H1 (cell line): ENCODE measurements around the gene TMEM51. TPM values are rescaled to one million over a fixed set of nuclear protein-coding genes. Genes with fewer than 3 reads are reported as not detected.

Experiments used
- CTCF ChIA-PET: fragments of 300-600 bp; sonication (Branson Sonifier 250); formaldehyde crosslinking; loops from one replicate; lab custom pipeline; 2021; ENCODE audit not compliant: partially characterized antibody; lab: Charles Lee
- POLR2A ChIA-PET: fragments of 300-600 bp; sonication (Branson Sonifier 250); formaldehyde crosslinking; loops from one replicate; lab custom pipeline; 2021; ENCODE audit warnings: inconsistent platforms; ENCODE audit not compliant: partially characterized antibody; lab: Charles Lee
- DNase-seq, 2 experiments: peaks; one replicate each; pipeline versions ENCODE4 v3.0.0 to v3.0.0-alpha.2; 2010 to 2022; ENCODE audit warnings: low spot score in 2 of 2, low read depth in 1 of 2, mixed read lengths in 1 of 2
- FAIRE-seq: peaks from 2 replicates; lab custom pipeline; 2011; peaks lifted over from hg19 to GRCh38; lab: Jason Lieb, UNC
- H2AFZ ChIP-seq: 2 replicates; pipeline ENCODE4 v1.8.1; 2012; ENCODE audit warnings: low read length, inconsistent platforms
- H2AK5ac ChIP-seq: 2 replicates; pipeline ENCODE4 v1.6.1; 2013; ENCODE audit warnings: low read depth, low read length
- H2BK120ac ChIP-seq: replicated peaks from 2 replicates; pipeline ENCODE3; 2013; ENCODE audit warnings: low read depth, low read length, inconsistent platforms
- H2BK12ac ChIP-seq: 2 replicates; pipeline ENCODE4 v1.6.1; 2013; ENCODE audit warnings: low read depth, low read length
- H2BK15ac ChIP-seq: 2 replicates; pipeline ENCODE4 v1.6.1; 2013; ENCODE audit warnings: low read length
- H2BK20ac ChIP-seq: 2 replicates; pipeline ENCODE4 v1.6.1; 2013; ENCODE audit warnings: low read length
- H2BK5ac ChIP-seq: 2 replicates; pipeline ENCODE4 v1.6.1; 2013; ENCODE audit warnings: low read depth, low read length
- H3K14ac ChIP-seq: 2 replicates; pipeline ENCODE4 v1.6.1; 2013; ENCODE audit warnings: inconsistent platforms; ENCODE audit not compliant: insufficient read length
- H3K18ac ChIP-seq: 2 replicates; pipeline ENCODE4 v1.6.1; 2013; ENCODE audit warnings: low read length; ENCODE audit errors: extremely low read depth
- H3K23ac ChIP-seq: 2 replicates; pipeline ENCODE4 v1.6.1; 2013; ENCODE audit warnings: inconsistent platforms; ENCODE audit not compliant: insufficient read length
- H3K23me2 ChIP-seq: 2 replicates; pipeline ENCODE4 v1.6.1; 2013; ENCODE audit warnings: low read depth, low read length
- H3K27ac ChIP-seq: 2 replicates; pipeline ENCODE4 v1.6.1; 2011; ENCODE audit warnings: low read depth, low read length, inconsistent platforms
- H3K27me3 ChIP-seq, 4 experiments: replicated peaks in 1 of 4; 1 replicate in 1 of 4; 2 replicates in 3 of 4; pipeline versions ENCODE4 v1.6.1 to v1.8.1; 2011 to 2013; ENCODE audit warnings: low read length in 3 of 4, mild to moderate bottlenecking in 3 of 4, inconsistent platforms in 2 of 4, mixed read lengths in 2 of 4, moderate library complexity in 1 of 4; ENCODE audit not compliant: control insufficient read depth in 3 of 4, insufficient read depth in 3 of 4; ENCODE audit errors: extremely low read depth in 1 of 4
- H3K36me3 ChIP-seq, 4 experiments: 2 replicates each; pipeline versions ENCODE4 v1.6.1 to v1.8.1; 2011 to 2013; ENCODE audit warnings: mild to moderate bottlenecking in 4 of 4, low read length in 3 of 4, moderate library complexity in 2 of 4, control low read depth in 1 of 4, inconsistent platforms in 1 of 4; ENCODE audit not compliant: insufficient read depth in 4 of 4, control insufficient read depth in 2 of 4
- H3K4ac ChIP-seq: replicated peaks from 2 replicates; pipeline ENCODE3; 2013; ENCODE audit warnings: low read length, low read depth, mixed read lengths, inconsistent platforms; ENCODE audit not compliant: insufficient read length
- H3K4me1 ChIP-seq, 4 experiments: replicated peaks in 1 of 4; 1 replicate in 1 of 4; 2 replicates in 3 of 4; pipeline versions ENCODE4 v1.6.1 to v1.8.1; 2011 to 2013; ENCODE audit warnings: low read length in 3 of 4, inconsistent platforms in 2 of 4, mixed read lengths in 1 of 4; ENCODE audit not compliant: insufficient read depth in 4 of 4, control insufficient read depth in 3 of 4
- H3K4me2 ChIP-seq, 2 experiments: 2 replicates each; pipeline versions ENCODE4 v1.6.1 to v1.8.1; 2011 to 2013; ENCODE audit warnings: low read depth in 2 of 2, low read length in 2 of 2, control low read depth in 1 of 2, inconsistent platforms in 1 of 2, mild to moderate bottlenecking in 1 of 2; ENCODE audit not compliant: insufficient read depth in 1 of 2
- H3K4me3 ChIP-seq, 4 experiments: fragments of 200-600, 300-600 bp in 1 of 4; sonication (generic), shearing (Covaris generic), sonication (Bioruptor Twin) in 1 of 4; 2 replicates each; pipeline versions ENCODE4 v1.5.1 to v1.8.1; 2011 to 2016; ENCODE audit warnings: low read length in 4 of 4, low read depth in 3 of 4, control low read depth in 2 of 4, inconsistent platforms in 2 of 4, mild to moderate bottlenecking in 2 of 4, mixed read lengths in 1 of 4, moderate library complexity in 1 of 4; ENCODE audit not compliant: insufficient read depth in 2 of 4; ENCODE audit errors: extremely low read depth in 1 of 4
- H3K56ac ChIP-seq: replicated peaks from 2 replicates; pipeline ENCODE3; 2013; ENCODE audit warnings: low read depth, mild to moderate bottlenecking, mixed read lengths, low read length, inconsistent platforms; ENCODE audit not compliant: insufficient read length
- H3K79me1 ChIP-seq: 2 replicates; pipeline ENCODE4 v1.6.1; 2013; ENCODE audit warnings: low read depth, low read length, control low read depth
- H3K79me2 ChIP-seq, 2 experiments: 2 replicates each; pipeline versions ENCODE4 v1.6.1 to v1.8.1; 2012 to 2013; ENCODE audit warnings: low read length in 2 of 2, mild to moderate bottlenecking in 2 of 2, inconsistent platforms in 1 of 2; ENCODE audit not compliant: insufficient read depth in 2 of 2, control insufficient read depth in 1 of 2
- H3K9ac ChIP-seq, 4 experiments: replicated peaks in 1 of 4; 1 replicate in 1 of 4; 2 replicates in 3 of 4; pipeline versions ENCODE4 v1.6.1 to v1.8.1; 2011 to 2013; ENCODE audit warnings: low read depth in 3 of 4, low read length in 3 of 4, control low read depth in 2 of 4, mild to moderate bottlenecking in 2 of 4, moderate library complexity in 2 of 4, inconsistent platforms in 1 of 4; ENCODE audit errors: extremely low read depth in 1 of 4
- H3K9me3 ChIP-seq, 2 experiments: 2 replicates each; pipeline versions ENCODE4 v1.6.1 to v1.8.1; 2012 to 2013; ENCODE audit warnings: mild to moderate bottlenecking in 2 of 2, moderate library complexity in 2 of 2, control low read depth in 1 of 2, inconsistent platforms in 1 of 2, low read depth in 1 of 2, low read length in 1 of 2, mixed read lengths in 1 of 2; ENCODE audit not compliant: insufficient read depth in 2 of 2
- H4K20me1 ChIP-seq, 2 experiments: replicated peaks in 1 of 2; 2 replicates each; pipeline versions ENCODE3 to v1.8.1; 2011 to 2013; ENCODE audit warnings: inconsistent platforms in 2 of 2, low read length in 2 of 2, mild to moderate bottlenecking in 1 of 2; ENCODE audit not compliant: insufficient read depth in 2 of 2, control insufficient read depth in 1 of 2
- H4K5ac ChIP-seq: 2 replicates; pipeline ENCODE4 v1.6.1; 2013; ENCODE audit warnings: low read length, low read depth, mixed read lengths, inconsistent platforms; ENCODE audit not compliant: insufficient read length
- H4K8ac ChIP-seq: 2 replicates; pipeline ENCODE4 v1.8.0; 2013; ENCODE audit warnings: mild to moderate bottlenecking, moderate library complexity, low read length, inconsistent platforms; ENCODE audit not compliant: insufficient read depth; ENCODE audit errors: extremely low read depth
- H4K91ac ChIP-seq: replicated peaks from 2 replicates; pipeline ENCODE3; 2013; ENCODE audit warnings: low read length, mixed read lengths, inconsistent platforms; ENCODE audit not compliant: insufficient read length
- ASH2L ChIP-seq: fragments of 200-600, 300-600 bp; sonication (generic); IDR thresholded peaks from one replicate; pipeline ENCODE4 v1.7.1; 2017; ENCODE audit warnings: low read length
- CBX5 ChIP-seq: fragments of 300-800, 300-1000 bp; sonication (generic); IDR thresholded peaks from 2 replicates; pipeline ENCODE4 v1.7.1; 2016; ENCODE audit warnings: antibody characterized with exemption, low read length, low read depth
- CBX8 ChIP-seq: fragments of 300-800, 300-1000 bp; sonication (generic); IDR thresholded peaks from 2 replicates; pipeline ENCODE4 v1.7.1; 2016; ENCODE audit warnings: low read depth, low read length, borderline replicate concordance
- HDAC2 ChIP-seq, 2 experiments: fragments of 300-600 bp in 1 of 2; sonication (generic) in 1 of 2; IDR thresholded peaks; 2 replicates each; pipeline ENCODE4 v1.6.1; 2011 to 2012; ENCODE audit warnings: low read depth in 2 of 2, low read length in 2 of 2, mild to moderate bottlenecking in 2 of 2, moderate library complexity in 2 of 2, borderline replicate concordance in 1 of 2, inconsistent platforms in 1 of 2
- POLR2A ChIP-seq, 2 experiments: IDR thresholded peaks; 1 replicate in 1 of 2; 2 replicates in 1 of 2; pipeline ENCODE4 v1.6.1; 2011; ENCODE audit warnings: low read depth in 2 of 2, low read length in 2 of 2, mild to moderate bottlenecking in 2 of 2; ENCODE audit errors: control extremely low read depth in 1 of 2
- TAF1 ChIP-seq: IDR thresholded peaks from 2 replicates; pipeline ENCODE4 v1.6.1; 2011; ENCODE audit warnings: mild to moderate bottlenecking, low read depth, low read length
- YY1 ChIP-seq: IDR thresholded peaks from 2 replicates; pipeline ENCODE4 v1.6.1; 2011; ENCODE audit warnings: low read depth, mild to moderate bottlenecking, low read length
- WGBS, 2 experiments: shearing (Covaris generic) in 1 of 2; methylation state at CpG; one replicate each; pipeline versions ENCODE4 v1.1.6 to v1.1.7; 2013 to 2015; ENCODE audit warnings: low lambda C conversion rate in 2 of 2, mixed read lengths in 2 of 2, inconsistent platforms in 1 of 2, low coverage in 1 of 2, missing lambda C conversion rate in 1 of 2; ENCODE audit not compliant: insufficient replicate concordance in 2 of 2, insufficient coverage in 1 of 2, insufficient read length in 1 of 2; ENCODE audit errors: extremely low coverage in 1 of 2, missing lambda C conversion rate in 1 of 2; 5-methylcytosine and 5-hydroxymethylcytosine counted together
- polyA plus RNA-seq, 7 experiments: library from polyadenylated mRNA; depleted of rRNA in 3 of 7; stranded (reverse) in 5 of 7; unstranded in 2 of 7; fragments of >200 nt in 5 of 7; fragments of 200-250 nt in 2 of 7; gene quantifications; 1 replicate in 5 of 7; 2 replicates in 1 of 7; 4 replicates in 1 of 7; pipeline versions ENCODE4 v1.2.1 to v1.2.3, GENCODE V29; 2011 to 2013; ENCODE audit warnings: missing spikeins in 2 of 7, mixed read lengths in 2 of 7
- total RNA-seq: library from RNA; stranded (reverse); fragmentation: NEBNext Ultra II Directional; extraction: Animal tissue kit (Norgen Biotek cat#: 25700); gene quantifications from 2 replicates; pipeline ENCODE4 v1.2.1, GENCODE V29; 2021

The TMEM51 gene
- total and polyA plus RNA-seq, 2 of the 8 experiments (the other 6 are each of a cell fraction or from before 2014, with no cell fraction given): 9.9 to 10.7 TPM

GRCh38 chr1:15219280-15220023 lies 65.9 kb downstream of the TMEM51 start:
- H3K9me3 ChIP-seq: peaks cover 8% of the 10 kb centered on the region in 2 experiments; a peak in 2 of 4 replicates
- H3K9ac ChIP-seq: no peak overlapping the region
- H2BK5ac ChIP-seq: no peak overlapping the region
- H3K4ac ChIP-seq: no peak overlapping the region
- POLR2A ChIA-PET: interaction anchor here (1.2 to 1.5 kb wide), 2 partner anchors 8 to 31 kb away, joined by 3 read pairs; no protein-coding TSS in a partner anchor
- H4K8ac ChIP-seq: no peak overlapping the region
- no peak overlapping the region for H3K14ac ChIP-seq
- no peak overlapping the region for H3K4me2 ChIP-seq
- H3K36me3 ChIP-seq: peaks cover 6 to 13% (median 9%) of the 10 kb centered on the region in 4 experiments; a peak in 5 of 8 replicates
- H3K23me2 ChIP-seq: peaks cover 2% of the 10 kb centered on the region; the same call in 1 of the 2 replicates
- no peak overlapping the region for H3K23ac ChIP-seq
- no peak for DNase-seq
- no peak overlapping the region for H2AK5ac ChIP-seq
- no peak overlapping the region for H4K91ac ChIP-seq
- no peak overlapping the region for H2BK12ac ChIP-seq
- CTCF ChIA-PET: interaction anchor here (0.9 kb wide), 1 partner anchor 63 kb away, joined by 3 read pairs; no protein-coding TSS in a partner anchor
- no peak overlapping the region for H2BK15ac ChIP-seq
- H3K4me1 ChIP-seq: peaks cover 0 to 5% (median 0%) of the 10 kb centered on the region in 4 experiments; a peak in 4 of 7 replicates
- H3K79me2 ChIP-seq: no peaks in the 10 kb centered on the region
- FAIRE-seq: no peak
- H2AFZ ChIP-seq: no peak overlapping the region
- no peak overlapping the region for H3K56ac ChIP-seq
- no peaks in the 10 kb centered on the region for H4K20me1 ChIP-seq
- WGBS, 2 experiments: 89% methylated on average over 22 of the region's 22 CpGs; no CpG with 5 or more reads in 1 of the 2 experiments
- TF ChIP-seq POLR2A (IDR thresholded peaks at IDR 0.05; ENCODE audit: control extremely low read depth in 1 of 2, low read depth in 2 of 2, low read length in 2 of 2): no peak
- no peak for TF ChIP-seq CBX8
- no peak for TF ChIP-seq HDAC2 (IDR thresholded peaks at IDR 0.05; ENCODE audit: borderline replicate concordance in 1 of 2, low read depth in 2 of 2, low read length in 2 of 2)
- TF ChIP-seq YY1: no peak
- TF ChIP-seq ASH2L: no peak
- TF ChIP-seq TAF1: no peak
- no peak for TF ChIP-seq CBX5
- no peak overlapping the region for H2BK20ac ChIP-seq
- no peak overlapping the region for H2BK120ac ChIP-seq
- H3K27ac ChIP-seq: no peak overlapping the region
- no peak overlapping the region for H4K5ac ChIP-seq
- H3K18ac ChIP-seq: no peak overlapping the region
- no peak overlapping the region for H3K4me3 ChIP-seq
- H3K27me3 ChIP-seq: no peaks in the 10 kb centered on the region
- H3K79me1 ChIP-seq: no peaks in the 10 kb centered on the region
